HL-60 (cell line): ENCODE measurements around the gene TOP1.

Experiments used
- DNase-seq, 2 experiments: peaks; one replicate each; pipeline ENCODE4 v3.0.0-alpha.2; 2010 to 2020; ENCODE audit warnings: low read depth in 1 of 2, low spot score in 1 of 2
- H3K27ac ChIP-seq: fragments of 250-450 bp; sonication (Bioruptor Pico); replicated peaks from 2 replicates; pipeline ENCODE4 v1.5.1; 2020; ENCODE audit warnings: mild to moderate bottlenecking, moderate library complexity
- H3K27me3 ChIP-seq: fragments of 250-450 bp; sonication (Bioruptor Pico); 2 replicates; pipeline ENCODE4 v1.5.1; 2021; ENCODE audit warnings: mild to moderate bottlenecking, moderate library complexity; ENCODE audit not compliant: insufficient read depth, poor library complexity, severe bottlenecking
- H3K4me3 ChIP-seq: replicated peaks from 2 replicates; pipeline ENCODE4 v1.5.1; 2011; ENCODE audit warnings: mild to moderate bottlenecking, control low read depth, low read length; ENCODE audit not compliant: insufficient read depth
- GABPA ChIP-seq: IDR thresholded peaks from 2 replicates; pipeline ENCODE4 v1.6.1; 2012; ENCODE audit warnings: low read depth
- POLR2AphosphoS5 ChIP-seq: IDR thresholded peaks from 2 replicates; pipeline ENCODE4 v1.6.1; 2012; ENCODE audit warnings: low read depth
- SPI1 ChIP-seq: IDR thresholded peaks from 2 replicates; pipeline ENCODE4 v1.6.1; 2012; ENCODE audit warnings: low read depth, mild to moderate bottlenecking, borderline replicate concordance
- TF ChIP-seq, protein P1 (sequence below): IDR thresholded peaks from one replicate; pipeline ENCODE4 v1.5.1; 2011; ENCODE audit warnings: low read length, control low read depth, inconsistent platforms; ENCODE audit not compliant: insufficient read depth
- TF ChIP-seq, protein P2 (sequence below): IDR thresholded peaks from 2 replicates; pipeline ENCODE4 v1.6.1; 2012; ENCODE audit warnings: low read depth; ENCODE audit not compliant: insufficient replicate concordance

Gene TOP1

DNA sequence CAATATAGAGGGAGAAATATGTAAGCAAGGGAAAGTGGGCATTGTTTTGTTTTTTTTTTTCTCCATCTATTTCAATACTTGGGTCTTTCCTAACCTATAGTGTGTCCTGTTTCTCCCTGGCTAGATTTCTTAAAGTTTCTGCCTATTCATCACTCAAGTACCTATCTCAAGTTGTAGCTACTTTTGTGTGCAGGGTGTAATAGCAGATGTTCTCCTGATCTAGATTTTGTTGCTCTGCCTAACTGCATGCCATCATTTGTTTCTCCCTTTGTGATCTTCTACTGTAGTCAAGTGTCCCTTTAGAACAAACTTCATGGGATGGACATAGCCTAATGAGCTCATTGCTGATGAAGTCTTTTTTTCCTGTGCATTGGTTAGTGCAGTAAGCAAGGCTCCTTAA is 45.8 kb downstream of the TOP1 start:
- H3K27me3 ChIP-seq: no peaks in the 10 kb centered on the region
- H3K27ac ChIP-seq: no peak overlapping the region
- no peak for DNase-seq
- no peak overlapping the region for H3K4me3 ChIP-seq
- TF ChIP-seq, protein P1, sequence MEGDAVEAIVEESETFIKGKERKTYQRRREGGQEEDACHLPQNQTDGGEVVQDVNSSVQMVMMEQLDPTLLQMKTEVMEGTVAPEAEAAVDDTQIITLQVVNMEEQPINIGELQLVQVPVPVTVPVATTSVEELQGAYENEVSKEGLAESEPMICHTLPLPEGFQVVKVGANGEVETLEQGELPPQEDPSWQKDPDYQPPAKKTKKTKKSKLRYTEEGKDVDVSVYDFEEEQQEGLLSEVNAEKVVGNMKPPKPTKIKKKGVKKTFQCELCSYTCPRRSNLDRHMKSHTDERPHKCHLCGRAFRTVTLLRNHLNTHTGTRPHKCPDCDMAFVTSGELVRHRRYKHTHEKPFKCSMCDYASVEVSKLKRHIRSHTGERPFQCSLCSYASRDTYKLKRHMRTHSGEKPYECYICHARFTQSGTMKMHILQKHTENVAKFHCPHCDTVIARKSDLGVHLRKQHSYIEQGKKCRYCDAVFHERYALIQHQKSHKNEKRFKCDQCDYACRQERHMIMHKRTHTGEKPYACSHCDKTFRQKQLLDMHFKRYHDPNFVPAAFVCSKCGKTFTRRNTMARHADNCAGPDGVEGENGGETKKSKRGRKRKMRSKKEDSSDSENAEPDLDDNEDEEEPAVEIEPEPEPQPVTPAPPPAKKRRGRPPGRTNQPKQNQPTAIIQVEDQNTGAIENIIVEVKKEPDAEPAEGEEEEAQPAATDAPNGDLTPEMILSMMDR: no peak
- TF ChIP-seq POLR2AphosphoS5: no peak
- no peak for TF ChIP-seq GABPA
- no peak for TF ChIP-seq SPI1

DNA sequence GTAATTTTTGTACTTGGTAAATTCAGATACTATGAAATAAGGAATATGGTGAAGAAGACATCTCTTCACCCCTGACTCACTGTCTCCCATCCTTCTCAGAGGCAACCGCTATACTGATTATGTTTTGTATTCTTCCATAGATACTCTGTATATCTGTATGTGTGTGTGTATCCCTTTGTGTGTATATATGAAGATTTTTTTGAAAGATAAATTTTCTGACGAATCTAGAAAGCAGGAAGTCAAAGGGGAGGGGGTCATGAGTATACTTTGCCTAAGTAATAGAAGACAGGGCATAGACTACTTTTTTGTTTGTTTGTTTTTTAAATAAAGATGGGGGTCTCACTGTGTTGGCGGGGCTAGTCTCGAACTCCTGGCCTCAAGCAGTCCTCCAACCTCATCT is 48.2 kb downstream of the TOP1 start:
- no peak overlapping the region for H3K4me3 ChIP-seq
- no peaks in the 10 kb centered on the region for H3K27me3 ChIP-seq
- no peak for DNase-seq
- TF ChIP-seq, protein P1: no peak
- TF ChIP-seq POLR2AphosphoS5 (no peak), SPI1 (no peak), GABPA (no peak)
- TF ChIP-seq, protein P2, sequence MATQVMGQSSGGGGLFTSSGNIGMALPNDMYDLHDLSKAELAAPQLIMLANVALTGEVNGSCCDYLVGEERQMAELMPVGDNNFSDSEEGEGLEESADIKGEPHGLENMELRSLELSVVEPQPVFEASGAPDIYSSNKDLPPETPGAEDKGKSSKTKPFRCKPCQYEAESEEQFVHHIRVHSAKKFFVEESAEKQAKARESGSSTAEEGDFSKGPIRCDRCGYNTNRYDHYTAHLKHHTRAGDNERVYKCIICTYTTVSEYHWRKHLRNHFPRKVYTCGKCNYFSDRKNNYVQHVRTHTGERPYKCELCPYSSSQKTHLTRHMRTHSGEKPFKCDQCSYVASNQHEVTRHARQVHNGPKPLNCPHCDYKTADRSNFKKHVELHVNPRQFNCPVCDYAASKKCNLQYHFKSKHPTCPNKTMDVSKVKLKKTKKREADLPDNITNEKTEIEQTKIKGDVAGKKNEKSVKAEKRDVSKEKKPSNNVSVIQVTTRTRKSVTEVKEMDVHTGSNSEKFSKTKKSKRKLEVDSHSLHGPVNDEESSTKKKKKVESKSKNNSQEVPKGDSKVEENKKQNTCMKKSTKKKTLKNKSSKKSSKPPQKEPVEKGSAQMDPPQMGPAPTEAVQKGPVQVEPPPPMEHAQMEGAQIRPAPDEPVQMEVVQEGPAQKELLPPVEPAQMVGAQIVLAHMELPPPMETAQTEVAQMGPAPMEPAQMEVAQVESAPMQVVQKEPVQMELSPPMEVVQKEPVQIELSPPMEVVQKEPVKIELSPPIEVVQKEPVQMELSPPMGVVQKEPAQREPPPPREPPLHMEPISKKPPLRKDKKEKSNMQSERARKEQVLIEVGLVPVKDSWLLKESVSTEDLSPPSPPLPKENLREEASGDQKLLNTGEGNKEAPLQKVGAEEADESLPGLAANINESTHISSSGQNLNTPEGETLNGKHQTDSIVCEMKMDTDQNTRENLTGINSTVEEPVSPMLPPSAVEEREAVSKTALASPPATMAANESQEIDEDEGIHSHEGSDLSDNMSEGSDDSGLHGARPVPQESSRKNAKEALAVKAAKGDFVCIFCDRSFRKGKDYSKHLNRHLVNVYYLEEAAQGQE: no peak
- H3K27ac ChIP-seq: no peak overlapping the region

DNA sequence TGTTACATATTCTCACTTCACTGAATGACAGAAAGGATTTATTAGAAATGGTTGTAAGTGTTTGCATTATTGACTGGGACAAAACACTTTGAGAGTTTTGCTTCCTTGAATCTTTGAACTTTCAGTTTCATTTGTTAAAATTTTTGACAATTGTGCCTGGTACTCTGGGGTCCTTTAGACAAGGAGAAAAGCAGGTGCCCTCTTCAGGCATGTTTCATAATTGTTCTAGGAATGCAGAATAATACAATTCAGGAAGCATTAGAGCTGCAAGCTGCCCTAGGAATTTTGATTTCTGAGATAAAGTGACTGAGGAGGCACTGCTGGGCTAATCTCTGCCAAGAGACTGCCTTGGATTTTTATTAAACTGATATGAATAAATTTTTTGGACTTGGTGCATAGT is 49.7 kb downstream of the TOP1 start:
- no peak for TF ChIP-seq SPI1
- TF ChIP-seq, protein P1: no peak
- TF ChIP-seq, protein P2: no peak
- no peak for TF ChIP-seq POLR2AphosphoS5
- no peak for TF ChIP-seq GABPA
- Histone ChIP-seq H3K27ac (no peak overlapping the region), H3K4me3 (no peak overlapping the region), H3K27me3 (no peaks in the 10 kb centered on the region)
- DNase-seq: no peak

DNA sequence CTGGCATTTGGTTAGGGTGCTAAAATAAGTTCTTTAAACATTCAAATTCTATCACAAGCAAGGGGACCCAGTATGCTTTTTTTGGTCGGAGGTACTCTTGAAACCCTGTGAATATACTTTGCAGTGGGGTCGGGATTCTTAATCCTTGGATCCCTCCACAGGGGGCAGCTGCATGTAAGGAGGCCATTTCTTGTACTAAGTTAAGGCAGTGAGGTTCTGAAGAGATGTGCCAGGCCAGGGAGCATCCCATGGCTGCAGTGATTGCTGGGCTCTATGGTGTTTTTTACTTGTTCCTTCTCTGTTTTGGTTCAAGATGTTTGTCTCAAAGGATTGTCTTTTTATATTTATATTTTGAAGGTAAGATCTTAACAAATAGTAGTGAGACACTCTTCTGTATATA is 50.4 kb downstream of the TOP1 start:
- no peak overlapping the region for H3K27ac ChIP-seq

More for the DNA sequence above, 50.4 kb downstream of the TOP1 start:
- Histone ChIP-seq H3K4me3 (no peak overlapping the region), H3K27me3 (no peaks in the 10 kb centered on the region)
- no peak for TF ChIP-seq GABPA
- TF ChIP-seq, protein P1: no peak
- TF ChIP-seq POLR2AphosphoS5: no peak
- TF ChIP-seq, protein P2: no peak
- DNase-seq: no peak
